NK-92 (cell line): ENCODE results near the gene OPA1.

Source experiments
- DNase-seq: peaks from one replicate; lab custom pipeline; 2025; ENCODE audit not compliant: unreplicated experiment; lab: John Stamatoyannopoulos, UW

The OPA1 gene

GRCh38 chr3:193734737-193735366 lies 141.8 kb downstream of the OPA1 start:
- no peak for DNase-seq

DNA sequence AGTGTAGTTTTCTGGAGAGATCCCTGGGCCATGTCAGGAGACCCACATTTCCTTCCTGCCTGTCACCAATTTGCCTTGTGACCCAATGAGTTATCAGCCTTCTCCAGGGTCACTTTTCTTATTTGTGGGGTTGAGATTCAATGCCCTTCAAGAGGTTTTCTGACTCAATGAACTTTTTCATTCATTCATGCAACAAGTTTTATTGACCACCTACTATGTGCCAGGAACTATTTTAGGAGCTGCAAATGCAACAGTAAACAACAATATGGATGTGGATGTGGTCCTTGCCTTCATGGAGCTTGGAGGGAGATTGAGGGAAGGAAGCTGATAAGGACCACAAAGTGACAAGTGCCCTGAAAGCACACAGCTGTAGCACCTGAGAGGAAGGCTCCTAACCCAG lies 142.8 kb downstream of the OPA1 start:
- DNase-seq = no peak

- no peak for DNase-seq
Observed at GRCh38 chr3:193736616-193737015, 143.6 kb downstream of the OPA1 start.

- DNase-seq = no peak
Observed at GRCh38 chr3:193737191-193737751, 144.3 kb downstream of the OPA1 start.

DNA sequence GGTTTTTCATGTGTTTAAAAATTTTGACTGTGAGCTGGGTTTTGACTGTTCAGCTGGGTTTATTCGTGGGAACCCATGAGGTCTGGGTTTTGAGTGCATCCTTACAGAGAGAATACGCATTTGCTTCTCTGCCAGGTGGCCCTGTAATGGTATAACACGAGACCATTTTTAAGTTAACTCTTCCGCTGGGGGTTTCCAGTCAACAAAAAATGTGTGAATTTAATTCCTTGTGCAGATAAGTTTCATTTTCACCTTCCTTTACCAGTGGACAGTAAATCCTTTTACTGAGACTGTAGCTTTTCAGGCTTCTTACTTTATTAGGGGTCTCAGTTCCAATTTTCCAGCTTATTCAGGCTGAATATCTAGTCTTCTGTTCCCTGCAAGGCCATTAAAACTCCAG lies 149.6 kb downstream of the OPA1 start:
- no peak for DNase-seq

DNA sequence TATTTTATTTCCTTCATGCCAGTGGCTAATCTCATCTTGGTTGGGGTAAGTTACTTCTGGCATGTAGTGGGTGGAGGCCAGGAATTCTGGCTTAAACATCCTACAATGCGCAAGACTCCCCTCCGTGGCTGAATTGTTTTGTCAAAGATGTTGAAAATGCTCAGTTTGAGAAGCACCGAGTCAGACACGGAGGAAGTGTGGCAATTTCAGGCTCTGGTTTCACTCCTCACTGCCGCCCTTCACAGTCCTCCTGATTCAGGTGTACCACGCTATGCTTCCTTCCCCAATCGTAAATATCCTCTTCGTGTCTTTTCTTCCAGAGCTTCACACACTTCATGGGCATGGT lies 150.7 kb downstream of the OPA1 start:
- DNase-seq = no peak

DNA sequence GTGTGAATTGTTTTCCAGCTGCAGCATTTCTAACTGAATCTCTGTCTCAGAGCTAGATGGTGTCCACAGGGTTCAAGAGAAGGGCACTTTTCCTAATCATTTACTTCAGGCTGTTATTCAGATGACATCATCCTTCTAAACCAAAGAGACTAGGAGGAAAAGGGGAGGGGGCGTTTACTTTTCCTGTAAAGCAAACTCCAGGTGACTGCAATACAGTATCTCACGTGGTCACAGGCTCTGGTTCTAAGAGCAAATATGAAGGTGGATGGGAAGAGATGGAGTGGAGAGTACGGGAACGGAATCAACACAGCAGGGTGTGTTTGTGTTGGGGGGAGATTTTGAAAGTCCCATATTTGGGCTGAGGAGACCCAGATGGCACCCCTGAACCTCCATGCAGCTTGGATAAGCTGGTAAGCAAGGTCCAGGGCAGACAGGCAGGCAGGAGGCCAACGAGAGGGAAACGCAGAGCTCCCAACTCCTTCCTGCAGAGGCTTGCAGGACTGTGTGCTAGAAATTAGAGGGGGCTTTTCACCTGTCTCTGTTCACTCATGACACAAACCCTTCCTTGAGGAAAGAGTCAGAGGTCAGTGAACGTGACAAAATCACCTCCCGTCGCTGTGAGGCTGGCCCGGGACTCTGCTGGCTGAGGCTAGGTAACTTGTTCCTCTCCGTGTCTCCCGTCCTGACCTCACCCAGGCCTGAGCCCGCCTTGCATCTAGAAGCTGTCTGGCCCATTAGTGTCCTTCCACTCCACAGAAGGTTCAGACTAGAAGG lies 151.2 kb downstream of the OPA1 start:
- DNase-seq = no peak

DNA sequence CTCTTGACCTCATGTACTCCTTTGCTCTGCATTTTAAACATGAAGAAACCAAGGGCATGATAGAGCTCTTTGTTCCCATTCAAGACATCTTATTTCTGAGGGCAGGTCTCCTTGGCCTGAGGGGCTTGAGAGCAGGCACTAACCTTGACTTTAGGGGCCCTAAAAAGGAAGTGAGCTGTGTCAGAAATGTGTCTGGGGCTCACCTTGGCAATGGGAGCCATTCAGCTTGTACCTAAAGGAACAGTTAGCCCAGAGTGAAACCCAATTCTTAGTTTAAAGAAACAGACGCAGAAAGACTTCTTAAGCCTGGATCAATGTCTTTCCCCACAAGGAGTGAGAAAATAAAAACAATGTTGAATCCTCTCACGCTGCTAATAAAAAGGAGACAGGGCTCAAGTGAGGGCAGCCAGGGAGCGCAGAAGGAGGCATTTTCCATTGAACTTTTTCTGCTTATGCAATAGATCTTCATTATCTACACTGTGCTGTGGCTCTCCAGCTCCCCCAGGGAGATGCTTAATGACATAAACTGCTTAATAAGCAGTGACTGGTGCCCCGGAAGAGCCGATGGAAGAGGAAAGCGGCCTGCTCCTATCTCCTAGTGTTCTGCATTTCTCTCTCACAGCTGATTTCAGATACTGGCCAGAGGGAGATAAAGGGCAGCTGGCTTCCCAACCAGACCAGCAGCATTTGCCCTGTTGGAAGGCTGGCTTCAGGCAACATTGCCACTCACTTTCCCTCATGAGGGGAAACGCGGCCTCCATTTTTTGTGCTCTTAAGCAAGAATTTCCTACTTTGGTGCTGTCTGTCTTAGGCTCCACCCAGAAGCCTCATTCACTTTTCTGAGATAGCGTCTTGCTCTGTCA lies 152.0 kb downstream of the OPA1 start:
- no peak for DNase-seq

- no peak for DNase-seq
Observed at GRCh38 chr3:193746832-193747231, 153.8 kb downstream of the OPA1 start.
